HepG2 (cell line): ENCODE results near the gene PLA2G2A. TPM values are rescaled to one million over a fixed set of nuclear protein-coding genes. Genes with fewer than 3 reads are reported as not detected.
A peak's percentile ranks its signal among the peaks of the same experiment; 100 is the strongest.

Source experiments
- AHDC1 ChIP-seq: sonication (generic); formaldehyde crosslinking; IDR thresholded peaks from 2 replicates; pipeline ENCODE4 v1.5.1; 2020; ENCODE audit warnings: mild to moderate bottlenecking, missing genetic modification reagents, borderline replicate concordance
- BATF2 ChIP-seq: sonication (generic); formaldehyde crosslinking; IDR thresholded peaks from 2 replicates; pipeline ENCODE4 v1.8.0; 2022; ENCODE audit warnings: mild to moderate bottlenecking, missing genetic modification reagents, moderate library complexity
- CREB1 ChIP-seq, 2 experiments: fragments of 450-650 bp in 1 of 2; IDR thresholded peaks; 2 replicates each; pipeline ENCODE4 v1.6.1; 2016 to 2017; ENCODE audit warnings: control low read depth in 1 of 2, mild to moderate bottlenecking in 1 of 2, missing compliant biosample characterization in 1 of 2, missing genetic modification characterization in 1 of 2
- FOXA1 ChIP-seq, 2 experiments: fragments of 450-650 bp in 1 of 2; sonication (generic) in 1 of 2; formaldehyde crosslinking in 1 of 2; IDR thresholded peaks; 2 replicates each; pipeline versions ENCODE4 v1.4.0 to v1.6.1; 2016 to 2020; ENCODE audit warnings: missing genetic modification reagents in 1 of 2
- FOXJ3 ChIP-seq: sonication (generic); formaldehyde crosslinking; IDR thresholded peaks from 2 replicates; pipeline ENCODE4 v1.4.0; 2020; ENCODE audit warnings: missing genetic modification reagents, mild to moderate bottlenecking, borderline replicate concordance
- FOXO1 ChIP-seq: sonication (generic); formaldehyde crosslinking; IDR thresholded peaks from 2 replicates; pipeline ENCODE4 v1.4.0; 2020; ENCODE audit warnings: missing genetic modification reagents
- PAXIP1 ChIP-seq: sonication (generic); formaldehyde crosslinking; conservative IDR thresholded peaks from 2 replicates; pipeline ENCODE4 v1.4.0; 2020; ENCODE audit warnings: mild to moderate bottlenecking, missing genetic modification reagents, moderate library complexity
- STAG1 ChIP-seq: sonication (generic); formaldehyde crosslinking; IDR thresholded peaks from 2 replicates; pipeline ENCODE4 v1.4.0; 2020; ENCODE audit warnings: missing genetic modification reagents
- ZC3H13 ChIP-seq: sonication (generic); formaldehyde crosslinking; IDR thresholded peaks from 2 replicates; pipeline ENCODE4 v1.8.1; 2023; ENCODE audit warnings: mild to moderate bottlenecking, missing genetic modification reagents, moderate library complexity
- ZIK1 ChIP-seq: sonication (generic); formaldehyde crosslinking; IDR thresholded peaks from 2 replicates; pipeline ENCODE4 v1.5.0; 2020; ENCODE audit warnings: mild to moderate bottlenecking, low read depth, missing genetic modification reagents, borderline replicate concordance
- ZNF496 ChIP-seq: sonication (generic); formaldehyde crosslinking; IDR thresholded peaks from 2 replicates; pipeline ENCODE4 v1.8.1; 2023; ENCODE audit warnings: mild to moderate bottlenecking, moderate library complexity, missing genetic modification reagents; ENCODE audit not compliant: insufficient replicate concordance
- ZNF691 ChIP-seq: sonication (generic); formaldehyde crosslinking; IDR thresholded peaks from 2 replicates; pipeline ENCODE4 v1.4.0; 2020; ENCODE audit warnings: missing genetic modification reagents, low read depth, mild to moderate bottlenecking, borderline replicate concordance
- ZSCAN21 ChIP-seq: sonication (generic); formaldehyde crosslinking; IDR thresholded peaks from 2 replicates; pipeline ENCODE4 v1.8.0; 2022; ENCODE audit warnings: mild to moderate bottlenecking, missing genetic modification reagents, moderate library complexity, borderline replicate concordance
- polyA plus RNA-seq, 8 experiments: library from polyadenylated mRNA; depleted of rRNA in 3 of 8; stranded (reverse) in 7 of 8; unstranded in 1 of 8; fragments of >200 nt; fragmentation: Illumina TruSeq in 4 of 8; extraction: Trizol in 4 of 8; gene quantifications; 2 replicates each; pipeline versions ENCODE4 v1.2.1 to v1.2.3, GENCODE V29; 2011 to 2016; ENCODE audit warnings: low read depth in 4 of 8, missing spikeins in 1 of 8, mixed read lengths in 1 of 8; ENCODE audit not compliant: insufficient read depth in 1 of 8
- total RNA-seq, 5 experiments: library from RNA; depleted of rRNA; stranded (reverse); fragments of >200 nt; fragmentation: Illumina TruSeq; extraction: Trizol; gene quantifications; 2 replicates each; pipeline ENCODE4 v1.2.3, GENCODE V29; 2016; ENCODE audit warnings: low read depth in 1 of 5

PLA2G2A gene
- total and polyA plus RNA-seq, 2 of the 13 experiments (the other 11 are each of a cell fraction or from before 2014, with no cell fraction given): 0.35 to 30.3 TPM

- TF ChIP-seq AHDC1: peak; percentile 87; the same call in 1 of the 2 replicates
- no peak for TF ChIP-seq FOXA1 (IDR thresholded peaks at IDR 0.05)
- no peak for TF ChIP-seq FOXA1 (CRISPR knock-in tag; IDR thresholded peaks at IDR 0.05)
- TF ChIP-seq ZC3H13: no peak
- peak; percentile 97 for TF ChIP-seq ZSCAN21 (CRISPR knock-in tag)
- TF ChIP-seq BATF2 (CRISPR knock-in tag): no peak
- no peak for TF ChIP-seq ZIK1 (CRISPR knock-in tag)
- TF ChIP-seq FOXJ3: no peak
- TF ChIP-seq ZNF496 (CRISPR knock-in tag): no peak
- TF ChIP-seq STAG1: no peak
- no peak for TF ChIP-seq ZNF691
- peak; percentile 71; the same call in 1 of the 2 replicates for TF ChIP-seq FOXO1 (CRISPR knock-in tag)
- peak; percentile 87 for TF ChIP-seq CREB1 (IDR thresholded peaks at IDR 0.05)
- peak; percentile 9; the same call in 1 of the 2 replicates for TF ChIP-seq CREB1 (CRISPR knock-in tag; IDR thresholded peaks at IDR 0.05)
- TF ChIP-seq PAXIP1 (CRISPR knock-in tag): peak; percentile 83
These were observed 52.9 kb downstream of the PLA2G2A start (continued) for GRCh38 chr1:19926296-19927129.
